ENCODE results near the gene TOMM6. TPM values are rescaled to one million over a fixed set of nuclear protein-coding genes. Genes with fewer than 3 reads are reported as not detected.
"Not testable (repeated sequence)": the region's sequence is repeated elsewhere in the genome, so short reads cannot be mapped to it uniquely, and the experiment has no call there.

TOMM6 gene
- total RNA-seq, 1 donor from 2014 or later, result 123 TPM

- DNase-seq (ENCODE audit: low spot score), result no peak
Measured at GRCh38 chr6:41785254-41785653, 2.2 kb upstream of the TOMM6 start.

DNA sequence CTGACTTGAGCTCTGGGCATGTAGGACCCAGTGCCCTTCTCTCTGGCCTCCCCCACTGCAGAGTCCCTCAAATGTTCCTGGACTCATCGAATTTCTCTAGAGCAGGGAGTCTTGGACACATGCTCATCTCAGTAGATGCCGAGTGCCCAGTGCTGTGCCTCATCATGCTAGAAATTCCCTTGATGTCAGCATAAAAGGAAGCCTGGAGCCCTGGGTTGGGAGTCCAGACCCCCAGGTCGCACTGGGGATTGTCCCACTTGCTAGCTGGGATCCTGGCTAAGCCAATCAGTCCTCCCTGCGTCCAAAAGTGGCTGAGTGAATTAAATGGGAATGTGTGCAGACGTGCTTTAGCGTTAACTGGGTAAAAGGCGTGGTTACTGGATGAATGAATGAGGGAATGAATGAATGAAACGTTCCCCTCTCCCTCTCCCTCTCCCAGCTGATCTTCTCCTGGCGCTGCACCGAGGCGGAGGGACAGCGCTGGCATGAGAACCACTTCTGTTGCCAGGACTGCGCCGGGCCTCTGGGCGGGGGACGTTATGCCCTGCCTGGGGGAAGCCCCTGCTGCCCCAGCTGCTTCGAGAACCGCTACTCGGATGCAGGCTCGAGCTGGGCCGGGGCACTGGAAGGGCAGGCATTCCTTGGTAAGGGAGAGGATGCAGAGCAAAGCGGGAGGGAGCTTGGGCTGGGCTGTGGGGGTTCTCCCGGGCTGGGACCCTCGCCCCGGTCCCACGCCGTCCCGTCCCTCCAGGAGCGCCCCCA lies 1.6 kb upstream of the TOMM6 start:
- no peak for DNase-seq (ENCODE audit: low spot score)

DNA sequence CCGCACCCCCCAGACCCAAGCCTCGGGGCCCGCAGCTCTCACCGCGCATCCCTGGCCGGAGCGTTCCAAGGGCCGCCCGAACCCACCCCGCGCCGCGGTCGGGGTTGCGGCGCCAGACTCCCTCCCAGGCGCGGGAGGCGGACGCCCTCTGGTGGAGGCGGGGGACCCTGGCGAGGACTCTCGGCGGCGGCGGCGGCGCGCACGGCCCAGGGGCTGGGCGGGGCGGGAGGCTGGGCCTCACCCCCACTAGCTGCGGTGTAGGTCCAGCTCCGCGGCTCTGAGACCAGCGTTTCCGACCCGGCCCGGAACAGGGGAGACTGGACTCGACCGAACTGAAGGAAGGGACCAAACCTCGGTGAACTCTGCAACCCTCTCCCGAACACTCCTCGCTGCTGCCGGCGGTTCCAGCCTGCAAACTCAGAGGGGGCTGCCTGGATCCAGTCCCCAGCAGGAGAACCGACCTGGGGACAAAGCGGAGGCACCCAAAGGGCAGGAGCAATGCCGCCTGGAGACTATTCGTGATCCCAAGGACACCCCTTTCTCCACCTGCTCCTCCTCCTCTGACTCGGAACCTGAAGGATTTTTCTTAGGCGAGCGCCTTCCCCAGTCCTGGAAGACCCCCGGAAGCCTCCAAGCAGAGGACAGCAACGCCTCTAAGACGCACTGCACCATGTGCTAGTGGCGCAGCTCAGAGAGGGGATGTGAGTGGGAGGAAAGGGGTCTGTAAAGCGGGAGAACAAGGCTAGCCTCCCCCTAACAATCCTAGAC lies 859 bp upstream of the TOMM6 start:
- peak; percentile 89 for DNase-seq (ENCODE audit: low spot score)

- DNase-seq (ENCODE audit: low spot score), result no peak
Measured at GRCh38 chr6:41789390-41789724, 1.9 kb downstream of the TOMM6 start.

GRCh38 chr6:41790045-41790444 lies 2.6 kb downstream of the TOMM6 start:
- no peak for DNase-seq (ENCODE audit: low spot score)

DNA sequence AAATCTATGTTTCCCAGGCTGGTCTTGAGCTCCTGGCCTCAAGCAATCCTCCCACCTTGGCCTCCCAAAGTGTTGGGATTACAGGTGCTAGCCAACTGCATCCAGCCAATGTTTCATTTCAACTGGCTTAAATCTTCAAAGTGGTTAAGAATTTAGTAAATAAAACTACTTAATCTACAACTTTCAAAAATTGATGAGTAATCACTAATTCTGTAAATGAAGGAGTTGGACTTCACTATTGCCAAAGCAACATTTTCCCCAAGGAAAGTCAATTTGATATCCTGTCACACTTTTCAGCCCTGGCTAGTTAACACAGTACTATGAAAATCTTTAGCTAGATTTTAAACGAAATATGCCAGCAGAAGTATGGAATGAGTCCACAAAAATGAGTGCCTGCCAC lies 3.8 kb downstream of the TOMM6 start:
- DNase-seq (ENCODE audit: low spot score), result no peak

DNA sequence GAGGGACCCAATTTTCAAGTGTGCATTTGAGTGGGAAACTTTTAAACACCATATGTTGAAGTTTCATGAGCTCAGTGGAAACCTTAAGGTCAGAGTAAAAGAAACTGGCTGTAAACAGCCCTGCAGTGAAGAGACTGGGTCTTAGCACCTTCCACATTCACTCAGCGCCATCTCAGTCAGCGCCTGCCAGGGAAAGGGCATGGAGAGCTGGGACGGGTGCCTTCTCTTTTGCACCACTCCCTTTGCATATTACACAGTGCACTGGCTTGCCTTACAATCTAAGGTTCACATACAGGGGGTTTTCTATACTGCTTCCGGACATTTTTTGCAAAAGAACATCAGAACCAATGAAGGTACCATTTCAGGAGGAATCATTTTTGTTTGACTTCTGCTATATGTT lies 4.5 kb downstream of the TOMM6 start:
- DNase-seq (ENCODE audit: low spot score), result no peak

GRCh38 chr6:41796474-41796873 lies 9.0 kb downstream of the TOMM6 start:
- no peak for DNase-seq (ENCODE audit: low spot score)

- DNase-seq (ENCODE audit: low spot score), result no peak
Measured at GRCh38 chr6:41798901-41799558, 11.5 kb downstream of the TOMM6 start.

DNA sequence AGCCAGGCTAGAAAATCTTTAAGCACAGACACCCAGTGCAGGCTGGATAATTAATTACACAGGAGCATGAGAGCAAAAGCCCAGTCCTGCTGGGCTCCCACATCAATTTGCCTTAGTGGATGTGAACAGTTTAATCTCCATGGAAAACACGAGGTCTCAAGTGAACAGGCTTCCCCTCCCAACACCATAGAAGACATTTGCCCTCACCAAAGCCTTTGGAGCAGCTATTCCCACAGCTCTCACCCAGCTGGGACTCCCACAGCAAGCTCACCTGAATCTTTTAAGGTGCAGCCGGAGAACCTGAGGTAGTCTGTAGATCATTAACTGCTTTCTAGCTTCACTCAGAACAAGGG lies 12.0 kb downstream of the TOMM6 start:
- no peak for DNase-seq (ENCODE audit: low spot score)

- DNase-seq (ENCODE audit: low spot score), result no peak
Measured at GRCh38 chr6:41801380-41801779, 13.9 kb downstream of the TOMM6 start.

DNA sequence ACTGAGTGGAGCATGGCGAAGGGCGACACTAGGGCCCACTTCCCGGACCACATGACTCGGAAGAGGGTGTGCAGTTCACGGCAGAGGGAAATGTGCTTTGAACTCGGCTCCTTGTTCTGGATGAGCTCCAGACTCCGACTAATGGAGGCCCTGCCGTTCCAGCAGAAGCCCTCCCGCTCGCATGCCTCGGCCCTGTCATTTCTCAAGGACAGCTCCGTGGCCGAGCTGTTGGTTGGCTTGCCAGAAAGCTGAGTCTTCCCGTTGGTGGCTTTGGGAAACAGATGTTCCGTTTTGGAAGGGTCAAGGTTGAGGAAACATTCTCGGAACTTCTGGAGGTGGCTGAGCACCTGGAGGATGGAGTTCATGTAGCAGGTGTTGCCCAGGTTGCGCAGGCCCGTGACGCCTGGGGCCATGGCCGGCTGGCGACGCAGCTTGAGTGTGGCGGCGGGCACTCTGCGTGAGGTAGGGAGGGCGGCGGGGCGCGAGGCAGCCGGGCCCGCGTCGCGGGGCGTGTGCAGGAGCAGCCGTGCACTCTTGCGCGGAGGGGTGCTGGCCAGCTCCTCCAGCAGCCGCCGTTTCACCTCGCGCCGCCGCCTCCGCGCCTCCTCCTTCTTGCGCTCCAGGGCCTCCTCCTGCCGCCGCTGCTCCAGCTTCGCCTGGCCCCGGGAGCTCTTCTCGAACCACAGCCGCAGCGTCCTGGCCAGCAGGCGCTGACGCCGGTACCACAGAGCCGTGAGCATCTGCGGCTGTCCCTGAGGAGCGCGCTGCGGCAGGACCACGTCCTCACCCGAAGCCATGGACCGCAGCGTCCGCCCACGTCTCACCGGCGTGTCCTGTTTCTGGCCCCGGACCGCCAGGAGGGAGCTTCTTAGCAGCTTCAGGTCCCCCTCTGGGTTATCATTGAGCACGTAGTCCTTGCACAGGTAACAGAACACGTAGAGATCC lies 18.6 kb downstream of the TOMM6 start:
- DNase-seq (ENCODE audit: low spot score), result no peak

GRCh38 chr6:41811095-41811494 lies 23.6 kb downstream of the TOMM6 start:
- DNase-seq (ENCODE audit: low spot score), result no peak

DNA sequence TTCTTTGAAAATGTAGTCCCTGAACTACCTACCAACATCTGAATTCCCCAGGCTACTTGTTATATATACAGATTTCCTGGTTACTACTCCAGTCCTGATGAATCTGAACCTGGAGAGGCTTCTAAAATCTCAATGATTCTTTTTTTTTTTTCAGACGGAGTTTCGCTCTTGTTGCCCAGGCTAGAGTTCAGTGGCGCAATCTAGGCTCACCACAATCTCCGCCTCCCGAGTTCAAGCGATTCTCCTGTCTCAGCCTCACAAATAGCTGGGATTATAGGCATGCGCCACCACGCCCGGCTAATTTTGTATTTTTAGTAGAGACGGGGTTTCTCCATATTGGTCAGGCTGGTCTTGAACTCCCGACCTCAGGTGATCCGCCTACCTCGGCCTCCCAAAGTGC lies 24.5 kb downstream of the TOMM6 start:
- not testable (repeated sequence) for DNase-seq (ENCODE audit: low spot score)

GRCh38 chr6:41813469-41813868 lies 26.0 kb downstream of the TOMM6 start:
- DNase-seq (ENCODE audit: low spot score), result no peak

DNA sequence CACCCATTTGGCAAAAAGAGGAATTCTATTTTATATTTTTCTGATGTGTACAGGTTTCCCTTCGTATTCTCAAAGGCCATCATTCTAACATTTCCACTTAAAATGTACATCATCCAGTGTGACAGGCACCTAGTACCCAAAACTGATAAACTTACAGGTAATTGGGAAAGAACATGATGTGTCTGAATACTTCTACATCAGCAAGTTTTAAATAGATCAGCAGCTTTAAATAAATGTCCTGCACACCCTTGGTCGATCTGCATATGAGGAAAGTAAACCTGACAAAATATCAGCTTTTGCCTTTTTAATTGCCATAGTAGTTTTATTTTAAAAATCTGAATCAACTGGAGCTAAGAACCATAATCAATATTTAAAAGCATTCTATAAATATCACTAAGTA lies 26.5 kb downstream of the TOMM6 start:
- DNase-seq (ENCODE audit: low spot score), result no peak

- no peak for DNase-seq (ENCODE audit: low spot score)
Measured at GRCh38 chr6:41814629-41815028, 27.1 kb downstream of the TOMM6 start.

DNA sequence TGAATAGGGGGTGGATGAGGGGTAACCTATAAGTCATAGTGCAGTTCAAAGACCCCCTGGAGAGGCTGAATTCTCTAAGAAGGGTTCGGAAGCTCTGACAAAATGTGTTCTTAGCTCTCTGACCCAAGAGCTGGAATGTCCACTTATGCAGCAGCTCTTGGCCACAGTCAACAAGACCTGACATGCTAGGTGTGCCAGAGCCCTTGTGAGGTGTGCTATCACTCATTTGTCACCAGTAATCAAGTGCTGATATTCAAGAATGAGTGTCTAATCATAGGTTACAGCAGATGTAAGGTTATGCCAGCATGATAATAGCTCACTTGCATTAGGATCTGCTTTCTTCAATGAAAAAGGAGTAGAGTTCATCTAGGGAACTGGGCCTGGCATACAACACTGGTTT lies 28.1 kb downstream of the TOMM6 start:
- DNase-seq (ENCODE audit: low spot score), result no peak

DNA sequence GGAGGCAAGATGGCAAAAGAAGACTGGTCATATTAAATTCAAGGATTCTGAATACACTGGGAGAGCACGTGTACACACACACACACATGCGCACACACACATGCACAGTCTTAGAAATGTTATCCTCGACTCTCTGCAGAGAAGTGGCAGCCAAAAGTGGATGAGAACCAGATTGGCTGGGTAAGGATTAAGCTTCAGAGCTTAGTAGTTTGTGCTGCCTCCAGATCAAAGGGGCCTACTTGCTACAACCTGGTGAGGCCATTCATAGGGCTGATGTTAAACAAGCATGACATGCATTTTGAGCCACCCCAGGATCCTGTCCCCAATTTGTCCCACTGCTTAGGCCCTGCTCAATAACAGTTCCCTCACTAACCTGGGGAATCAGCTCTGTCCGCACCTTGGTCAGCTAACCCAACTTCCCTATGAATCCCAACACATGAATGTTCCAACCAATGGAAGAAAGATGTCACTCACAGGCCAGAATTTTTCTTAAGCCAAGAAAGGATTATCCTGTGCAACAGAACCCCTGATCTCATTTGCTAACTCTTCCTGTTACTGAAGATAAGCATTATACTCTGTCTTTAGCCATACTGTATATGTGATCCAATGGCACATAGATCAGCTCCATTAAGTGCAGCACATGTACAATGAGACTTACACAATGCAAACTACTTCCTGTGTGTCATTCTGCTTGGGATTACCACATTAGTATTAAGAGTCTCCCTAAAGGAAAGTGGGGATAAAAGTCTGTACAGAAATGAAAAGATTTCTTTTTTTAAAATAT lies 31.0 kb downstream of the TOMM6 start:
- no peak for DNase-seq (ENCODE audit: low spot score)

GRCh38 chr6:41821266-41821665 lies 33.8 kb downstream of the TOMM6 start:
- no peak for DNase-seq (ENCODE audit: low spot score)

GRCh38 chr6:41822021-41822420 lies 34.5 kb downstream of the TOMM6 start:
- no peak for DNase-seq (ENCODE audit: low spot score)
